Astrocyte of the spinal cord (primary cell): Measurements from ENCODE around the gene PIK3R5.

Experiments used
- DNase-seq: peaks from one replicate; pipeline ENCODE4 v3.0.0; 2011; ENCODE audit warnings: low read depth, low spot score
- H3K4me3 ChIP-seq: 2 replicates; pipeline ENCODE4 v1.5.1; 2011; ENCODE audit warnings: low read depth, mild to moderate bottlenecking, low read length, moderate library complexity
- CTCF ChIP-seq: IDR thresholded peaks from 2 replicates; pipeline ENCODE4 v1.5.1; 2012; ENCODE audit warnings: low read depth, mild to moderate bottlenecking, low read length, inconsistent platforms
- in situ Hi-C: cut with HindIII; loops from 2 replicates; pipeline ENCODE4 v1.10.0; 2017; ENCODE audit warnings: low sequenced_read_pairs

Gene PIK3R5

GRCh38 chr17:8947201-8947600, 18.3 kb downstream of the PIK3R5 start:
- DNase-seq = no peak
- no peak for TF ChIP-seq CTCF
- H3K4me3 ChIP-seq = no peak overlapping the region
- in situ Hi-C loops = no loop called here

GRCh38 chr17:8946476-8946875, 19.0 kb downstream of the PIK3R5 start:
- DNase-seq = peak; percentile 22

GRCh38 chr17:8946071-8946470, 19.4 kb downstream of the PIK3R5 start:
- DNase-seq = no peak
- no peak overlapping the region for H3K4me3 ChIP-seq
- in situ Hi-C loops = no loop called here
- no peak for TF ChIP-seq CTCF

More at GRCh38 chr17:8946476-8946875, 19.0 kb downstream of the PIK3R5 start:
- H3K4me3 ChIP-seq = no peak overlapping the region
- TF ChIP-seq CTCF = no peak
- in situ Hi-C loops = no loop called here

GRCh38 chr17:8944748-8945147, 20.8 kb downstream of the PIK3R5 start:
- no peak for TF ChIP-seq CTCF
- DNase-seq = no peak
- H3K4me3 ChIP-seq = no peak overlapping the region
- in situ Hi-C loops = no loop called here

GRCh38 chr17:8944083-8944482, 21.4 kb downstream of the PIK3R5 start:
- no peak overlapping the region for H3K4me3 ChIP-seq
- in situ Hi-C loops = no loop called here
- no peak for TF ChIP-seq CTCF
- no peak for DNase-seq

- DNase-seq = no peak
- TF ChIP-seq CTCF = no peak
- in situ Hi-C loops = no loop called here
Observed at GRCh38 chr17:8941980-8942622, 23.4 kb downstream of the PIK3R5 start.

More at GRCh38 chr17:8941980-8942622, 23.4 kb downstream of the PIK3R5 start:
- H3K4me3 ChIP-seq = no peak overlapping the region
